ENCODE data around the gene SYNPO2. TPM values are rescaled to one million over a fixed set of nuclear protein-coding genes. Genes with fewer than 3 reads are reported as not detected.

SYNPO2 gene
- total and polyA plus RNA-seq, 10 of the 15 experiments (the other 5 are each of a cell fraction or from before 2014, with no cell fraction given), result 0.04 to 0.34 (median 0.28) TPM

GRCh38 chr4:119099227-119099810 lies 210.7 kb downstream of the SYNPO2 start:
- H2AFZ ChIP-seq (ENCODE audit: control insufficient read depth, low read depth, low read length), result no peak overlapping the region
- ChIA-PET POLR2A (no interaction called here), RAD21 (ENCODE audit: unreplicated experiment) (no interaction called here), SMC1A (ENCODE audit: uncharacterized antibody, unreplicated experiment) (no interaction called here), CTCF (no interaction called here)
- no peak overlapping the region for H3K4me2 ChIP-seq (ENCODE audit: control insufficient read depth, insufficient read depth)
- DNase-seq (ENCODE audit: low read depth, low spot score) (no peak), ATAC-seq (no peak), FAIRE-seq (no peak)
- 94% methylated on average over 1 of the region's 1 CpG for WGBS (ENCODE audit: insufficient coverage, insufficient replicate concordance, low lambda C conversion rate, missing lambda C conversion rate)
- H3K4me3 ChIP-seq, result no peak overlapping the region
- no peaks in the 10 kb centered on the region for H3K9me3 ChIP-seq (replicated peaks; ENCODE audit: control insufficient read depth, insufficient read depth, low read length)
- intact Hi-C loops (cut with micrococcal nuclease; ENCODE audit: unreplicated experiment), result no loop called here
- H3K36me3 ChIP-seq (ENCODE audit: control insufficient read depth in 2 of 2, insufficient read depth in 2 of 2, low read length in 1 of 2), result no peaks in the 10 kb centered on the region
- no peaks in the 10 kb centered on the region for H3K4me1 ChIP-seq (ENCODE audit: control insufficient read depth, insufficient read depth, low read length)
- TF ChIP-seq, protein P1, sequence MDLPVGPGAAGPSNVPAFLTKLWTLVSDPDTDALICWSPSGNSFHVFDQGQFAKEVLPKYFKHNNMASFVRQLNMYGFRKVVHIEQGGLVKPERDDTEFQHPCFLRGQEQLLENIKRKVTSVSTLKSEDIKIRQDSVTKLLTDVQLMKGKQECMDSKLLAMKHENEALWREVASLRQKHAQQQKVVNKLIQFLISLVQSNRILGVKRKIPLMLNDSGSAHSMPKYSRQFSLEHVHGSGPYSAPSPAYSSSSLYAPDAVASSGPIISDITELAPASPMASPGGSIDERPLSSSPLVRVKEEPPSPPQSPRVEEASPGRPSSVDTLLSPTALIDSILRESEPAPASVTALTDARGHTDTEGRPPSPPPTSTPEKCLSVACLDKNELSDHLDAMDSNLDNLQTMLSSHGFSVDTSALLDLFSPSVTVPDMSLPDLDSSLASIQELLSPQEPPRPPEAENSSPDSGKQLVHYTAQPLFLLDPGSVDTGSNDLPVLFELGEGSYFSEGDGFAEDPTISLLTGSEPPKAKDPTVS (IDR thresholded peaks at IDR 0.05; ENCODE audit: low read depth, low read length), result no peak
- TF ChIP-seq IRF4 (IDR thresholded peaks at IDR 0.05; ENCODE audit: low read depth, low read length) (no peak), FOS (IDR thresholded peaks at IDR 0.05; ENCODE audit: borderline replicate concordance, extremely low read depth, insufficient read length) (no peak), RAD21 (IDR thresholded peaks at IDR 0.05; ENCODE audit: insufficient read depth, low read depth, low read length) (no peak), NFIC (IDR thresholded peaks at IDR 0.05; ENCODE audit: low read depth, low read length) (no peak), POLR2A (IDR thresholded peaks at IDR 0.05; ENCODE audit: low read depth, low read length) (no peak), KDM1A (IDR thresholded peaks at IDR 0.05; ENCODE audit: borderline replicate concordance) (no peak), CBFB (IDR thresholded peaks at IDR 0.05; ENCODE audit: low read depth) (no peak), MEF2B (IDR thresholded peaks at IDR 0.05; ENCODE audit: partially characterized antibody, poor library complexity, severe bottlenecking) (no peak), GATAD2B (conservative IDR thresholded peaks at IDR 0.05; ENCODE audit: low read depth) (no peak), RAD51 (IDR thresholded peaks at IDR 0.05) (no peak)
- TF ChIP-seq, protein P2, sequence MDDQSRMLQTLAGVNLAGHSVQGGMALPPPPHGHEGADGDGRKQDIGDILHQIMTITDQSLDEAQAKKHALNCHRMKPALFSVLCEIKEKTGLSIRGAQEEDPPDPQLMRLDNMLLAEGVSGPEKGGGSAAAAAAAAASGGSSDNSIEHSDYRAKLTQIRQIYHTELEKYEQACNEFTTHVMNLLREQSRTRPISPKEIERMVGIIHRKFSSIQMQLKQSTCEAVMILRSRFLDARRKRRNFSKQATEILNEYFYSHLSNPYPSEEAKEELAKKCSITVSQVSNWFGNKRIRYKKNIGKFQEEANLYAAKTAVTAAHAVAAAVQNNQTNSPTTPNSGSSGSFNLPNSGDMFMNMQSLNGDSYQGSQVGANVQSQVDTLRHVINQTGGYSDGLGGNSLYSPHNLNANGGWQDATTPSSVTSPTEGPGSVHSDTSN (IDR thresholded peaks at IDR 0.05; ENCODE audit: insufficient replicate concordance, low read depth, low read length), result no peak
- TF ChIP-seq, protein P3, sequence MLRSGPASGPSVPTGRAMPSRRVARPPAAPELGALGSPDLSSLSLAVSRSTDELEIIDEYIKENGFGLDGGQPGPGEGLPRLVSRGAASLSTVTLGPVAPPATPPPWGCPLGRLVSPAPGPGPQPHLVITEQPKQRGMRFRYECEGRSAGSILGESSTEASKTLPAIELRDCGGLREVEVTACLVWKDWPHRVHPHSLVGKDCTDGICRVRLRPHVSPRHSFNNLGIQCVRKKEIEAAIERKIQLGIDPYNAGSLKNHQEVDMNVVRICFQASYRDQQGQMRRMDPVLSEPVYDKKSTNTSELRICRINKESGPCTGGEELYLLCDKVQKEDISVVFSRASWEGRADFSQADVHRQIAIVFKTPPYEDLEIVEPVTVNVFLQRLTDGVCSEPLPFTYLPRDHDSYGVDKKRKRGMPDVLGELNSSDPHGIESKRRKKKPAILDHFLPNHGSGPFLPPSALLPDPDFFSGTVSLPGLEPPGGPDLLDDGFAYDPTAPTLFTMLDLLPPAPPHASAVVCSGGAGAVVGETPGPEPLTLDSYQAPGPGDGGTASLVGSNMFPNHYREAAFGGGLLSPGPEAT (IDR thresholded peaks at IDR 0.05; ENCODE audit: low read depth), result no peak
- H4K20me1 ChIP-seq (ENCODE audit: control insufficient read depth, insufficient read depth), result no peaks in the 10 kb centered on the region
- no peak overlapping the region for H3K9ac ChIP-seq (ENCODE audit: control insufficient read depth, insufficient read depth, low read length)
- no peaks in the 10 kb centered on the region for H3K27me3 ChIP-seq (replicated peaks in 1 of 2; ENCODE audit: control insufficient read depth in 2 of 2, insufficient read depth in 2 of 2, low read length in 1 of 2)
- no peaks in the 10 kb centered on the region for H3K79me2 ChIP-seq (ENCODE audit: control insufficient read depth, insufficient read depth, low read length)
- in situ Hi-C loops (cut with MboI), result no loop called here
- no peak overlapping the region for H3K27ac ChIP-seq (ENCODE audit: control insufficient read depth, insufficient read depth)
- BruUV-seq (replicated peaks), result no TSS peak

Data from GM12878 (cell line).